Measurements from ENCODE around the gene BMP3. TPM values are rescaled to one million over a fixed set of nuclear protein-coding genes. Genes with fewer than 3 reads are reported as not detected.

Gene BMP3
- total and polyA plus RNA-seq, 2 experiments from 2014 or later, result 2.9 to 7.7 TPM

DNA sequence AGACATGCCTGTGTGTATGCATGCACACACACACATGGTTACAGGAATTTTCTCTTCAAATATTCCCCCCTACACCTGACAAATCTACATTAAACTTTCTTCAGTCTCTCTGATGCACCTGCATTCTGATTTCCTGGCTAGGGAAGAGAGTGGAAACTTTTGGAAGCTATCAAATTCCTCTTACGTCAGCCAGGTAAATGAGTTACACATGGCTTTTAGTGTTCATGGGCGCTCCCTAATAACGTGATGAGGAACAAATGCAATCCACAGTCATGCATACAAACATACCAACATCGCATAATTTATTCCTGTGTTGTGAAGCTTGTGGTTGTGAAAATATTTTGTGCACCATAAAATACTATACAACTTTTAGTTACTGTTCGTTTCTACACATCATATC lies 34.9 kb downstream of the BMP3 start:
- no peaks in the 10 kb centered on the region for H4K20me1 ChIP-seq (ENCODE audit: insufficient read depth, poor library complexity, severe bottlenecking)
- TF ChIP-seq EZH2phosphoT487 (IDR thresholded peaks at IDR 0.05; ENCODE audit: low read depth, severe bottlenecking, unreplicated experiment) (no peak), EZH2 (IDR thresholded peaks at IDR 0.05; ENCODE audit: borderline replicate concordance) (no peak)
- TF ChIP-seq, protein P1, sequence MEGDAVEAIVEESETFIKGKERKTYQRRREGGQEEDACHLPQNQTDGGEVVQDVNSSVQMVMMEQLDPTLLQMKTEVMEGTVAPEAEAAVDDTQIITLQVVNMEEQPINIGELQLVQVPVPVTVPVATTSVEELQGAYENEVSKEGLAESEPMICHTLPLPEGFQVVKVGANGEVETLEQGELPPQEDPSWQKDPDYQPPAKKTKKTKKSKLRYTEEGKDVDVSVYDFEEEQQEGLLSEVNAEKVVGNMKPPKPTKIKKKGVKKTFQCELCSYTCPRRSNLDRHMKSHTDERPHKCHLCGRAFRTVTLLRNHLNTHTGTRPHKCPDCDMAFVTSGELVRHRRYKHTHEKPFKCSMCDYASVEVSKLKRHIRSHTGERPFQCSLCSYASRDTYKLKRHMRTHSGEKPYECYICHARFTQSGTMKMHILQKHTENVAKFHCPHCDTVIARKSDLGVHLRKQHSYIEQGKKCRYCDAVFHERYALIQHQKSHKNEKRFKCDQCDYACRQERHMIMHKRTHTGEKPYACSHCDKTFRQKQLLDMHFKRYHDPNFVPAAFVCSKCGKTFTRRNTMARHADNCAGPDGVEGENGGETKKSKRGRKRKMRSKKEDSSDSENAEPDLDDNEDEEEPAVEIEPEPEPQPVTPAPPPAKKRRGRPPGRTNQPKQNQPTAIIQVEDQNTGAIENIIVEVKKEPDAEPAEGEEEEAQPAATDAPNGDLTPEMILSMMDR (IDR thresholded peaks at IDR 0.05; ENCODE audit: poor library complexity), result no peak
- no peaks in the 10 kb centered on the region for H3K9me2 ChIP-seq (replicated peaks; ENCODE audit: insufficient read depth)
- H3K79me2 ChIP-seq, result no peaks in the 10 kb centered on the region
- H3K36me3 ChIP-seq (replicated peaks; ENCODE audit: insufficient read depth, low read depth), result no peaks in the 10 kb centered on the region
- H3K27ac ChIP-seq, result no peak overlapping the region
- no peak overlapping the region for H2AFZ ChIP-seq
- no peak overlapping the region for H3K4me2 ChIP-seq
- 62% methylated on average over 5 of the region's 5 CpGs for WGBS (ENCODE audit: low lambda C conversion rate, missing lambda C conversion rate)
- no peak overlapping the region for H3K4me3 ChIP-seq
- H3K27me3 ChIP-seq, result no peaks in the 10 kb centered on the region
- peaks cover 9% of the 10 kb centered on the region for H3K4me1 ChIP-seq (ENCODE audit: insufficient read depth)
- H3K9me3 ChIP-seq (ENCODE audit: low read depth), result no peaks in the 10 kb centered on the region
- no peak for DNase-seq (ENCODE audit: low spot score)

DNA sequence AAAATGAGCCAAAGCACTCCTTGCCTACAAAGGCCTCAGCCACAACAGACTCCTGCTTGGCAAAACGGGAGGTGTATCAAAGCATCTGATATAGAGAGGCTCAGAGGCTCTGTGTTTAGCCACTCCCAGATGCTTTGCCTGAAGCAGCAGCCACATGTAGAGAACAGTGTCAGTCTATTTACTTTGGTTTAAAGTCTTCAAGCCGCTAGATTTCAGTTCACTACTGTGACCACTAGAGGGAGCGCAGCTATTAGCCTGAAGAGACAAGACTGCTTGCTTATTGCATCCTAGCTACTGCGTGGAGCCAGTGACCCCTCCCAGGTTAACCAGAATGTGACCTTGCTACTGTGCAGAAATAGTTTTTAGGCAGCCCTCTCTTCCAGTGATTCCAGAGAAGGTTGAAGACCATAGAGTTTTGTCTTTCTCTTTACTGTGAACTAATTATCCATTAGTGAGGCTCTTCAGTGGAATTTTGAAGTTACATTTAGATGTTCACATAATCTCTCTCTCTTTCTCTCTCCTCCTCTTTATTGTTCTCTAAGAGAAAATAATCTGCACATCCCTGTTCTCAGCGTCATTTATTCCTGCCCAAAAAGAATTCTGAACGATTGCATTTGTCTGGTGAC lies 39.3 kb downstream of the BMP3 start:
- Histone ChIP-seq H3K4me1 (ENCODE audit: insufficient read depth) (no peaks in the 10 kb centered on the region), H3K4me2 (no peak overlapping the region), H3K27me3 (no peaks in the 10 kb centered on the region), H3K36me3 (replicated peaks; ENCODE audit: insufficient read depth, low read depth) (no peaks in the 10 kb centered on the region), H3K9me3 (ENCODE audit: low read depth) (no peaks in the 10 kb centered on the region), H3K27ac (no peak overlapping the region), H3K9me2 (replicated peaks; ENCODE audit: insufficient read depth) (no peaks in the 10 kb centered on the region), H2AFZ (no peak overlapping the region), H4K20me1 (ENCODE audit: insufficient read depth, poor library complexity, severe bottlenecking) (no peaks in the 10 kb centered on the region), H3K4me3 (no peak overlapping the region), H3K79me2 (no peaks in the 10 kb centered on the region)
- no peak for TF ChIP-seq EZH2phosphoT487 (IDR thresholded peaks at IDR 0.05; ENCODE audit: low read depth, severe bottlenecking, unreplicated experiment)
- TF ChIP-seq EZH2 (IDR thresholded peaks at IDR 0.05; ENCODE audit: borderline replicate concordance), result no peak
- TF ChIP-seq, protein P1 (IDR thresholded peaks at IDR 0.05; ENCODE audit: poor library complexity), result peak; percentile 95
- 5% methylated on average over 6 of the region's 6 CpGs for WGBS (ENCODE audit: low lambda C conversion rate, missing lambda C conversion rate)
- DNase-seq (ENCODE audit: low spot score), result peak; percentile 90

DNA sequence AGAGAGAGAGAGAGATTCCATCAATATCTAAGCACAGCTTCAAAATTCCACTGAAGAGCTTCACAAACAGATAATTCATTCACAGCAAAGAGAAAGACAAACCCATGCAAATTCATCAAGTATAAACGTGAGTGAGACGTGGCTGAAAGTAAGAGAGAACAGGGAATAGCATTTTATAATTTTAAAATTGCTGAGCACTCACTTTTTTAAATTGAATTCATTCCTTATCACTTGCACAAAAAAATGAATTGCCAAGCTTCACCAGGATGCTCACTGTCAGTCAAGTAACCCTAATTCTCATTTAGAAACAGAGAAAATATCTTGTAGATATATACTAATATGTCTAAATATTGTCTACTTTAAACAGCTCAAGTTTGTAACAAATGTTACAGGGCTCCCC lies 40.5 kb downstream of the BMP3 start:
- H3K9me2 ChIP-seq (replicated peaks; ENCODE audit: insufficient read depth), result no peaks in the 10 kb centered on the region
- no peaks in the 10 kb centered on the region for H3K4me1 ChIP-seq (ENCODE audit: insufficient read depth)
- no peaks in the 10 kb centered on the region for H3K9me3 ChIP-seq (ENCODE audit: low read depth)
- H3K79me2 ChIP-seq, result no peaks in the 10 kb centered on the region
- no peak for DNase-seq (ENCODE audit: low spot score)
- no peak overlapping the region for H3K4me2 ChIP-seq
- no peaks in the 10 kb centered on the region for H4K20me1 ChIP-seq (ENCODE audit: insufficient read depth, poor library complexity, severe bottlenecking)
- no peak overlapping the region for H3K27ac ChIP-seq
- no peak overlapping the region for H2AFZ ChIP-seq
- 26% methylated on average over 2 of the region's 2 CpGs for WGBS (ENCODE audit: low lambda C conversion rate, missing lambda C conversion rate)
- H3K4me3 ChIP-seq, result no peak overlapping the region
- no peaks in the 10 kb centered on the region for H3K36me3 ChIP-seq (replicated peaks; ENCODE audit: insufficient read depth, low read depth)
- TF ChIP-seq, protein P1 (IDR thresholded peaks at IDR 0.05; ENCODE audit: poor library complexity), result no peak
- TF ChIP-seq EZH2 (IDR thresholded peaks at IDR 0.05; ENCODE audit: borderline replicate concordance) (no peak), EZH2phosphoT487 (IDR thresholded peaks at IDR 0.05; ENCODE audit: low read depth, severe bottlenecking, unreplicated experiment) (no peak)
- H3K27me3 ChIP-seq, result peaks cover 3% of the 10 kb centered on the region
